Upper lobe of left lung (tissue), 4 donors: ENCODE data around the gene CFAP100.

Source experiments
- EP300 ChIP-seq, 4 donors: sonication (generic); formaldehyde crosslinking; IDR thresholded peaks; one replicate each; pipeline ENCODE4 v1.5.1; 2017; ENCODE audit warnings: antibody characterized with exemption in 4 of 4, control low read depth in 2 of 4
- POLR2A ChIP-seq, 4 donors: fragments of 450-650 bp; IDR thresholded peaks; one replicate each; pipeline ENCODE4 v1.5.1; 2016 to 2017; ENCODE audit warnings: antibody characterized with exemption in 4 of 4, mild to moderate bottlenecking in 2 of 4
- POLR2AphosphoS5 ChIP-seq, 2 donors: sonication (generic); formaldehyde crosslinking; IDR thresholded peaks; one replicate each; pipeline ENCODE4 v1.5.1; 2017; ENCODE audit warnings: antibody characterized with exemption in 2 of 2
- TF ChIP-seq, protein P1 (sequence below), 6 experiments: fragments of 450-650 bp in 4 of 6; fragments of 200-600 bp in 2 of 6; sonication (generic) in 2 of 6; IDR thresholded peaks; one replicate each; pipeline ENCODE4 v1.5.1; 2016 to 2019; ENCODE audit warnings: antibody characterized with exemption in 6 of 6

DNA sequence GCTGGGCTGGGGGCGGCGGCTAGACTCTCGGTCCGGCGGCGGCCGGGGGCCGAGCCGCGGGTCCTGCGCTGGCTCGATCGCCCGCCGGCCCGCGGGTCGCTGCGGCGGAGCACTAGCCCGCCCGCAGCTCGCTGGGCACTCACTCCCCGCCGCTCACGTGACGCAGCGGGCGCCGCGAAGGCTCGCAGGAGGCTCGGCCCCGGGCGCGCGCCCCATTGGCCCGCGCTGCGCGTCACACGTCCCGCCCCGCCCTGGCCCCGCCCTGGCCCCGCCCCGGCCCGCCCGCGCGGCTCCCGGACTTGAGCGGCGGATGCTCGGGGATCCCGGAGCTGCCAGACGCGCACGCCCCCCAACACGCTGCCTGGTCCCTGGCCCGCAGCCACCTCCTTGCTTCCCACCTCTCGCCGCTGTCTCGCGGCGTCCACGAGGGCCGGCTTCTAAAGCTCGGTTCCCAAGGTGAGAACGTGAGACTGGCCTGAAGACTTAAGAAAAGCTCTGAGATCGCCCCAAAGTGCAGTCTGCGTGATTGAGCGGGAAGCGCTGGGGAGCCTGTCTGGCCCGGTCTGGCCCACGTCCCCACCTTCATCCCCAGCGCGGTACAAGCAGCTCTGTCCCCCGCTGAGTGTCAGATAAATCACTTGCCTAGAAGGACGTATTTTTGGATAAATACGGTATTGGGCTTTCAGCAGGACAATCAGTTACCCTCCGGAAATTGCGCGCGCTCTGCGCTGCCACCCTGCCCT is 37.2 kb upstream of the CFAP100 start, which contains the start of gene KLF15:
- TF ChIP-seq, protein P1, sequence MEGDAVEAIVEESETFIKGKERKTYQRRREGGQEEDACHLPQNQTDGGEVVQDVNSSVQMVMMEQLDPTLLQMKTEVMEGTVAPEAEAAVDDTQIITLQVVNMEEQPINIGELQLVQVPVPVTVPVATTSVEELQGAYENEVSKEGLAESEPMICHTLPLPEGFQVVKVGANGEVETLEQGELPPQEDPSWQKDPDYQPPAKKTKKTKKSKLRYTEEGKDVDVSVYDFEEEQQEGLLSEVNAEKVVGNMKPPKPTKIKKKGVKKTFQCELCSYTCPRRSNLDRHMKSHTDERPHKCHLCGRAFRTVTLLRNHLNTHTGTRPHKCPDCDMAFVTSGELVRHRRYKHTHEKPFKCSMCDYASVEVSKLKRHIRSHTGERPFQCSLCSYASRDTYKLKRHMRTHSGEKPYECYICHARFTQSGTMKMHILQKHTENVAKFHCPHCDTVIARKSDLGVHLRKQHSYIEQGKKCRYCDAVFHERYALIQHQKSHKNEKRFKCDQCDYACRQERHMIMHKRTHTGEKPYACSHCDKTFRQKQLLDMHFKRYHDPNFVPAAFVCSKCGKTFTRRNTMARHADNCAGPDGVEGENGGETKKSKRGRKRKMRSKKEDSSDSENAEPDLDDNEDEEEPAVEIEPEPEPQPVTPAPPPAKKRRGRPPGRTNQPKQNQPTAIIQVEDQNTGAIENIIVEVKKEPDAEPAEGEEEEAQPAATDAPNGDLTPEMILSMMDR (IDR thresholded peaks at IDR 0.05): peak in 1 of 6 experiments; percentile 4
- TF ChIP-seq POLR2A (IDR thresholded peaks at IDR 0.05): peak in 2 of 4 donors; percentile 71 to 84
- no peak for TF ChIP-seq EP300 (IDR thresholded peaks at IDR 0.05)
- peak; percentile 45 to 91 for TF ChIP-seq POLR2AphosphoS5 (IDR thresholded peaks at IDR 0.05)
